Right ventricle myocardium superior (tissue), 1 donor: ENCODE data around the gene ZNF493. TPM values are rescaled to one million over a fixed set of nuclear protein-coding genes. Genes with fewer than 3 reads are reported as not detected.

Experiments
- ATAC-seq: fragments of 200-7000 bp; cut with Tn5 transposase; one replicate; pipeline ENCODE4 v1.9.1; 2020; ENCODE audit warnings: mild to moderate bottlenecking; ENCODE audit not compliant: poor library complexity
- DNase-seq: peaks from one replicate; pipeline ENCODE4 v3.0.0-alpha.2; 2020
- intact Hi-C: fragments of 100-400 bp; cut with DNase I; formaldehyde crosslinking; loops from one replicate; pipeline ENCODE4 v1.11.2; 2022
- long read RNA-seq: library from polyadenylated mRNA; unstranded; transcript quantifications from one replicate; pipeline ENCODE4 v2.0.0, GENCODE V29; 2021
- total RNA-seq: library from RNA; stranded (reverse); fragmentation: NEBNext Ultra II Directional; extraction: Animal tissue kit (Norgen Biotek cat#: 25700); gene quantifications from one replicate; pipeline ENCODE4 v1.2.1, GENCODE V29; 2021
- donor health status: DM: no; HTN: yes; CAD: no; lungs with severe emphysema.

Gene ZNF493
- total RNA-seq: 11.9 TPM
- long read RNA-seq, partial matches to known transcripts: 0 of 2 reads
- long read RNA-seq, other reads (novel, unspliced or antisense): 2 of 2 reads

GRCh38 chr19:21396893-21397572, at the start of gene ZNF493:
TSS of gene ZNF493 (plus strand) at chr19:21397133. CDS start at chr19:21397238, 105 bp downstream.
- intact Hi-C loops: loop anchor here (2.0 kb wide), 1 partner anchor 68 kb away; the partner anchor contains the start of gene ZNF708
- DNase-seq (peak; percentile 95), ATAC-seq (peak; percentile 100)

GRCh38 chr19:21352830-21353229, 44.1 kb upstream of the ZNF493 start:
- DNase-seq (no peak), ATAC-seq (no peak)
- intact Hi-C loops: no loop called here

- intact Hi-C loops: no loop called here
- DNase-seq: peak; percentile 94
- peak; percentile 100 for ATAC-seq
Observed at GRCh38 chr19:21358768-21359451, 38.0 kb upstream of the ZNF493 start, which contains the start of gene ZNF738. TSS of gene ZNF738 (plus strand) at chr19:21359000. CDS start at chr19:21359141, 141 bp downstream.

- intact Hi-C loops: no loop called here
- DNase-seq (no peak), ATAC-seq (no peak)
Observed at GRCh38 chr19:21362291-21362690, 34.6 kb upstream of the ZNF493 start.

GRCh38 chr19:21383980-21384582, 12.9 kb upstream of the ZNF493 start:
- DNase-seq (no peak), ATAC-seq (no peak)
- intact Hi-C loops: no loop called here

- DNase-seq (no peak), ATAC-seq (no peak)
- intact Hi-C loops: loop anchor here (2.0 kb wide), 1 partner anchor 67 kb away; the partner anchor contains the start of gene ZNF708
Observed at GRCh38 chr19:21396121-21396520, 812 bp upstream of the ZNF493 start.

GRCh38 chr19:21398851-21399250, 1.9 kb downstream of the ZNF493 start:
- DNase-seq (no peak), ATAC-seq (no peak)
- intact Hi-C loops: no loop called here

GRCh38 chr19:21402303-21402985, 5.5 kb downstream of the ZNF493 start:
- DNase-seq (no peak), ATAC-seq (no peak)
- intact Hi-C loops: no loop called here

- ATAC-seq: no peak
- intact Hi-C loops: no loop called here
Observed at GRCh38 chr19:21410166-21410565, 13.2 kb downstream of the ZNF493 start.

GRCh38 chr19:21422244-21422643, 25.3 kb downstream of the ZNF493 start:
- ATAC-seq: no peak
- no peak for DNase-seq
- intact Hi-C loops: no loop called here

More at GRCh38 chr19:21410166-21410565, 13.2 kb downstream of the ZNF493 start:
- no peak for DNase-seq

GRCh38 chr19:21423057-21424041, 26.4 kb downstream of the ZNF493 start:
- DNase-seq (no peak), ATAC-seq (no peak)
- intact Hi-C loops: no loop called here

GRCh38 chr19:21430675-21431074, 33.7 kb downstream of the ZNF493 start:
- intact Hi-C loops: no loop called here
- ATAC-seq (no peak), DNase-seq (no peak)

GRCh38 chr19:21432590-21432989, 35.7 kb downstream of the ZNF493 start:
- ATAC-seq (no peak), DNase-seq (no peak)
- intact Hi-C loops: no loop called here

GRCh38 chr19:21434516-21434915, 37.6 kb downstream of the ZNF493 start:
- intact Hi-C loops: no loop called here
- no peak for ATAC-seq
- DNase-seq: no peak

GRCh38 chr19:21434967-21435544, 38.1 kb downstream of the ZNF493 start:
- intact Hi-C loops: no loop called here
- ATAC-seq (no peak), DNase-seq (no peak)

GRCh38 chr19:21439201-21439751, 42.3 kb downstream of the ZNF493 start:
- peak; percentile 79 for ATAC-seq
- intact Hi-C loops: no loop called here
- no peak for DNase-seq

GRCh38 chr19:21440321-21440720, 43.4 kb downstream of the ZNF493 start:
- DNase-seq: no peak
- intact Hi-C loops: no loop called here
- no peak for ATAC-seq
